HL-60/S4 treated with retinoic acid at 250 ng/mL for 4 days and 3 days (cell line): ENCODE measurements around the gene SDHA.
"Not testable (repeated sequence)": the region's sequence is repeated elsewhere in the genome, so short reads cannot be mapped to it uniquely, and the experiment has no call there.

Source experiments
- in situ Hi-C: fragments of 300-500 bp; cut with MboI; formaldehyde crosslinking; loops from 2 replicates; pipeline ENCODE4 v1.7.0; 2022; ENCODE audit warnings: low sequenced_read_pairs

SDHA gene

GRCh38 chr5:296954-297353, 78.8 kb downstream of the SDHA start:
- in situ Hi-C loops = not testable (repeated sequence)

DNA sequence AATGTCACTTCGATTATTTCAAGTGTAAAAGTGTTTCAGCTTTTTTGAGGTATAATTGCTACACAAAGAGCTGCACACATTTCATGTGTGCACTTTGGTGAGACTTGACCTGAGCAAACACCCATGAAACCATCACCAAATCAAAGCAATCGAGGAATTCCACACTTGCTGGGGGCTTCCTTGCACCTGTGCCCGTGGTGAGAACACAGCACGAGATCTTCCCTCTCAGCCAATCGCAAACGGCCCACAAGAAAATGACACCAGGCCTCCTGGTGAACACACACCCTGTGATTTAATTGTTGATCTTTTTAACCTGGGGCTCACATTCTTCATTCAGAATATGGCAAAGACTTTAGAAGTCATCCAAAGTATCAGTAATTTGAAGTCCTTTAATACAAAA, 79.3 kb downstream of the SDHA start:
- in situ Hi-C loops = not testable (repeated sequence)

- in situ Hi-C loops = not testable (repeated sequence)
Observed at GRCh38 chr5:297991-298736, 80.0 kb downstream of the SDHA start.

DNA sequence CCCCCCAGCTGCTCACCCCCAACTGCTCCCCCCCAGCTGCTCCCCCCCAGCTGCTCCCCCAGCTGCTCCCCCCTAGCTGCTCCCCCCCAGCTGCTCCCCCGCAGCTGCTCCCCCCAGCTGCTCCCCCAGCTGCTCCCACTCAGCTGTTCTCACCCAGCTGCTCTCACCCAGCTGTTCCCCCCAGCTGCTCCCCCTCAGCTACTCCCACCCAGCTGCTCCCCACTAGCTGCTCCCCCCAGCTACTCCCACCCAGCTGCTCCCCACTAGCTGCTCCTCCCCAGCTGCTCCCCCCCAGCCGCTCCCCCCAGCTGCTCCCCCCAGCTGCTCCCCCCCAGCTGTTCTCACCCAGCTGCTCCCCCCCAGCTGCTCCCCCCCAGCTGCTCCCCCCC, 80.6 kb downstream of the SDHA start:
- in situ Hi-C loops = no loop called here

GRCh38 chr5:299921-300320, 81.8 kb downstream of the SDHA start:
- in situ Hi-C loops = not testable (repeated sequence)

DNA sequence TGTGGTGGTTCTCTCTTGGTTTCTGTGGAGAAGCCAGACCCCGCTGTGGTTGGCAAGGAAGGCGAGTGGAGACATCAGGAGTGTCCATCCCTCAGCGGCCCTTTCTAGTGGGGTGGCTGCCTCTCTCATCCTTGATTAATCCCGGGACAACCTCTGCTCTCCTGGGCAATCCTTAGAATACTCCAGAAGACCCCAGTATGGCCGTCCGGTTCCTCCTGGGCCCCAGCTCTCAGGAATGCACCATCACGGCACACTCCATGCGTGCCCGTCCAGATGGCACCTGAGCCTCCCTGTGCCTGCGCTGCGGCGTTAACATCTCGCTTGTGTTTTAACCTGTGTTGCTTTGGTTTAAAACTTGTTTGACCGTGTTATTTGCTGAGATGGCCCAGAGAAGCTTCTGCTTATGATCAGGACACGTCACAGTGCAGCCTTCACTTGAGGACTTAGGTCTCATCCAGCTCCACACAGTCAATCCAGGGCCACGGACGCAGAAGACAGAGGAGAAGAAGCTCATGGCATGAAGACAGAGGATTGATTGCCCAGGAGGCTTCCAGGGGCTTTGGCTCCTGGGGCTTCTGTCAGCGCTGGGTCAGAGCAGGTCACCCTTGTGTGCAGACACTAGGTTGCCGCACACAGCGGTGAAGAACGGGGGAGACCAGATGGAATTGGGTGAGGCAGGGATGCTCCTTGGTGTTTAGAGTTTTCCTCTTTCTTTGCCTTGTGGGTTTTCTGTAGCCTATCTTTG, 82.7 kb downstream of the SDHA start:
- in situ Hi-C loops = not testable (repeated sequence)

- in situ Hi-C loops = not testable (repeated sequence)
Observed at GRCh38 chr5:302416-302815, 84.3 kb downstream of the SDHA start.

GRCh38 chr5:302966-303365, 84.8 kb downstream of the SDHA start:
- in situ Hi-C loops = no loop called here

- in situ Hi-C loops = not testable (repeated sequence)
Observed at GRCh38 chr5:303741-304140, 85.6 kb downstream of the SDHA start.

DNA sequence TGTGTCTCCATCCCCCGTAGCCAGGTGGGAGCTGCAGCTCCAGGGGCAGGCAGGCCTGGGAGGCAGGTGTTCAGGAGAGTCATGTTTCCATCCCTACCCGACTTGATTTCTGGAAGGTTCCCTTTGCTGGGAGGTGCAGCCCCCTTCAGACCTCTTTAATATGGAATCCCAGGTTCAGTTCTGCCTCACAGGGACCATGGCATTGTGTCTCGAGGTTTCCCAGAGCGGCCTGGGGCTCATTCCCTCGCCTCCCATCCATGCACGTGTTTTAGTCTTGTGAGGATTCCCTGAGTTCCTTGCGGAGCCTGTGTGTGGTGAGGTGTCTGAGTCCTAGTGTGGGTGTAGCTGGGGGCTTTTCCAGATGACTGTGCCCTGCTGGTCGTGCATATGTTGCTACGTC, 86.9 kb downstream of the SDHA start:
- in situ Hi-C loops = no loop called here

DNA sequence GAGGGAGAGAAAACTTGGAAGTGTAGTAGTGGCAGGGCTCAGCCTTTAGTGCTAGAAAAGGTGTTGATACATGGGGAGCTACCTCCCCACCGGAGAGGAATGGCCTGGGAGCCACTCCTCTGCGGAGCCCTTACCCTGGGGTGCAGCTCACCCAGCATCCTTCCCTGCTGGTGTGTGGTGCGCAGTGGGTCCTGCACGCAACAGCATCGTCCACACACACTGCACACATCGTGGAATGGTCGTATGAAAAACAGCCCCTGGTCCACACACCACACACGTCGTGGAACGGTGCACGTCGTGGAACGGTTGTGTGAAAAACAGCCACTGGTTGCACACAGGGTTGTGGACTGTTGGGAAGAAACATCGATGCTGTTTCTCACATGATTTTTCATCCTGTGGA, 87.3 kb downstream of the SDHA start:
- in situ Hi-C loops = no loop called here

DNA sequence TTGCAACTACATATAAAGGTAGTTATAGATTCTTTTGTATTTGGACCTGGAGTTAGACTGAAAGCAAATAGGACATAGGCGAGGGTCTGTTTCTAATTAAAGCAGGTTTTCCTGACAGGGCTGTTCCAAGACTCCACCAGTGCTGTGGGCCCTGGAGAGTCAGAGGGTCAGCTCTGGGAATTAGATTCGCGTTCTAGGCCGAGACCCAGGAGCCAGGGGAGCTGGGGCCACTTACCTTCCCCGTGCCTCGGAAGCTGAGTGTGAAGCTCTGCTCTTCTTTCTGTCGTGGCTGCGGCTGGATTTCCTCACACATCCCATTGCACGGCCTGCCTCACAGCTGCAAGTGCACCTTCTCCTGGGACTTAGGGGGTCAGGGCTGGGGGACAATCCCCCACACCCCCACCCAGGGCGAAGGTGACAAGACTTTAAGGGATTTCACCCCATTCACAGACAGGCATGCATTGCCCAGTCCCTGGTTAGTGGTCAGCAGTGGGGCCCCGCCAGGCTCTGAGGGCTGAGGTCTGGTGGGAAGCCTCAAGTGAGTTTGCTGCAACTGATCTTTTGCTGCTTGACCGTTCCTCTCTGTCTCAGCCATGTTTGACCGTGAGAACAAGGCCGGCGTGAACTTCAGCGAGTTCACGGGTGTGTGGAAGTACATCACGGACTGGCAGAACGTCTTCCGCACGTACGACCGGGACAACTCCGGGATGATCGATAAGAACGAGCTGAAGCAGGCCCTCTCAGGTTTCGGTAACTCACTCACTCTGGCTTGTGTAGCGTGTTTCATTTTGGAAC, 88.1 kb downstream of the SDHA start:
- in situ Hi-C loops = no loop called here
